ENCODE data around the gene CPT2. TPM values are rescaled to one million over a fixed set of nuclear protein-coding genes. Genes with fewer than 3 reads are reported as not detected.

The CPT2 gene
- total RNA-seq, 1 donor = 14.7 TPM

DNA sequence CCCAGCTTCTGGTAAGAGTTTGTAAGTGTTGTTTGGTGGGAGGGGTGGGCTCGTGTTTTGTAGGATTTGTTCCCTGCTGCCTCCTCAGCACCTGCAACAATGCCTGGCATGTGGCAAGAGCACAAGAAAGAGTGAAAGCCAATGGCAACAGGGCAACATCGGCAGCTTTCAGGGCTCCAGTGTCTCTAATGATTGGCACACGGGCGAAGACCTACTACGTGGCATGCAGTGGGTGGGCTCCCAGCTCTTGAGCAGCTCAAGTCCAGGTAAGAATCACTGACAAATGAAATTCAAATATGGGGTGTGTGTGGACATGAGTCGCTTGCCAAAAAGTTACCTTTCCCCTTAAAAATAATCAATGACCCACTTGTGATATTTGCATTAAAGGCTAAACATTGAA, 30.3 kb upstream of the CPT2 start:
- DNase-seq (ENCODE audit: low read depth) = no peak
- no peak for TF ChIP-seq CTCF (IDR thresholded peaks at IDR 0.05; ENCODE audit: insufficient read depth, low read length)
- no peak overlapping the region for H3K4me3 ChIP-seq (ENCODE audit: low read depth, low read length)

DNA sequence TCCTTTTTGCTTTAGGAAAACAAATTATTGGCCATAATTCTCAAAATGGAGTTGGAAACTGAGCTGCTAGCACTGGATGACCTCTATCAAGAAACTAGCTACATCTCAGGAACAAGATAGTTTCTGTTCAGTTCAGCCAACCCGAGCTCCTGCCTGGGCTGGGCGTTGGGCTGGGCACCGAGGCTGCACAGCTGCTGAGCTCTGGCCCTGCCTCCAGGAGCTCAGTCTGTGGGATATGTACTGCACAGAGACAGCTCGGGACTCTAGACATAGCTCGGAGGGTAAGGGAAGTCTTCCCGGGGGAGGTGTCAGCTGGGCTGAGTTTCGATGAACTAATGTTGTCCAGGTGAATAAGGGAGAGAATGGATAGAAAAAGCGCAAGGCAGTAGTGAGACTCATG, 29.7 kb upstream of the CPT2 start:
- no peak for DNase-seq (ENCODE audit: low read depth)
- no peak overlapping the region for H3K4me3 ChIP-seq (ENCODE audit: low read depth, low read length)
- no peak for TF ChIP-seq CTCF (IDR thresholded peaks at IDR 0.05; ENCODE audit: insufficient read depth, low read length)

DNA sequence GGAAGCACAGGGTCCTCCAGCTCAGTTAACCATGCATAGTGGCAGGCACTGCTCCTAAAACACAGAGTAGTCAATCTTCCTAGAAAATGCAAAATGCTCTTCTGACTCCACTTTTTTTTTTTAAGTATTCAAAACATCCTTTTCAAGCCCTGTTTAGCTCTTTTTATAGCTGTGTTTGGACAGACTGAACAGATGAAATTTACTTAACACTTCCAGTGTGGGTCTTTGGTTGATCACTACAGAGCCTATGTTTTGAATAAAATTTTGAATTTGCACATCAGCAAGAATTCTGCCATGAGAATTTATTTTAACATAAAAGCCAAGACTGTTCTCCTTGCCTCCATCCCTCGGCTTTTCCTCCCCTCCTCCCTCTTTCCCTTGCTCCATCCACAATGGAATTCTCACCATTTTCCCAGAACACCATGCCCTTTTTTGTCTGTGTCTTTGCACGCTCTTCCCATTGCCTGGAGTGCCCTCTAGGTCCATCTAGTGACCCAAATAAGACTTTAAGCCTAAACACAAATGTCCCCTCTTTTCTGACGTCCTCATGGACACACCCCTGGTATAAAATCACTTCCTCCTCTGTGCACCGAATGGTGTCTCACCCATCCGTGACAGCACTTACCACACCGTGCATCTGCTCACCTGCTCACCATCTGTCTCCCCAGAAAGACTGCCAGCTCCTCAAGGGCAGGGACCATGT, 24.0 kb upstream of the CPT2 start:
- TF ChIP-seq CTCF (IDR thresholded peaks at IDR 0.05; ENCODE audit: insufficient read depth, low read length) = peak; percentile 45
- no peak overlapping the region for H3K4me3 ChIP-seq (ENCODE audit: low read depth, low read length)
- peak; percentile 75 for DNase-seq (ENCODE audit: low read depth)

DNA sequence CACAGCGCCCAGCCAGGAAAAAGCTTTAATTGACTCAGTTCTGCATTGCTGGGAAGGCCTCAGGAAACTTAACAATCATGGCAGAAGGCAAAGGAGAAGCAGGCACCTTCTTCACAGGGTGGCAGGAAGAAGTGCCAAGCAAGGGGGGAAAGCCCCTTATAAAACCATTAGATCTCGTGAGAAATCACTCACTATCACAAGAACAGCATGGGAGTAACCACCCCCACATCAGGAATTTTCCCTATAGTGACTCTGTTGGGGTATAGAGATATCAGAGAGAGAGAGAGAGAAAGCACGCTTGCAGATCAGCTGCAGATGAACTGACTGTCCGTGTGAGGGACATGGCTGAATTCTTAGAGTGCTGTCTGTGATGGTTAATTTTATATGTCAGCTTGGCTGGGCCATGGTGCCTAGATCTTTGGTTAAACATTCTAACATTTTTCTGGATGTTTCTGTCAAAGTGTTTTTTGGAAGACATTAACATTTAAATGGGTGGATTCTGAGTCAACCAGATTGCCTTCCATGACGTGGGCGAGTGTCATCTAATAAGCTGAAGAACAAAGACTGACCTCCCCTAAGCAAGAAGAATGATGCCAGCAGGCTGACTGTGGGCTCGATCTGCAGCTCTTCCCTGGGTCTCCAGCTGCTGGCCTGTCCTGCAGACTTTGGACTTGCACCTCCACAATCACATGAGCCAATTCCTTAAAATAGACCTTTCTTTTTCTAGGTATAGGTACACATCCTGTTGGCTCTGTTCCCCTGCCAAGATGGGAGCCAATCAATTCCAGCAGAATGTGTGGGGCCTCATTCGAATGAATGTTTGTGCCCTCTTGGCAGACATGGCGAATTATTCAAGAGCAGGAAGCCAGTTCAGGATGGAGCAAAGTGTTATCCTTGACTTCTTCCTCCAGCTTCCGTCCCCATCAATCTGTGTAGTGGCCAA, 21.4 kb upstream of the CPT2 start:
- peak; percentile 91 for DNase-seq (ENCODE audit: low read depth)
- H3K4me3 ChIP-seq (ENCODE audit: low read depth, low read length) = no peak overlapping the region

DNA sequence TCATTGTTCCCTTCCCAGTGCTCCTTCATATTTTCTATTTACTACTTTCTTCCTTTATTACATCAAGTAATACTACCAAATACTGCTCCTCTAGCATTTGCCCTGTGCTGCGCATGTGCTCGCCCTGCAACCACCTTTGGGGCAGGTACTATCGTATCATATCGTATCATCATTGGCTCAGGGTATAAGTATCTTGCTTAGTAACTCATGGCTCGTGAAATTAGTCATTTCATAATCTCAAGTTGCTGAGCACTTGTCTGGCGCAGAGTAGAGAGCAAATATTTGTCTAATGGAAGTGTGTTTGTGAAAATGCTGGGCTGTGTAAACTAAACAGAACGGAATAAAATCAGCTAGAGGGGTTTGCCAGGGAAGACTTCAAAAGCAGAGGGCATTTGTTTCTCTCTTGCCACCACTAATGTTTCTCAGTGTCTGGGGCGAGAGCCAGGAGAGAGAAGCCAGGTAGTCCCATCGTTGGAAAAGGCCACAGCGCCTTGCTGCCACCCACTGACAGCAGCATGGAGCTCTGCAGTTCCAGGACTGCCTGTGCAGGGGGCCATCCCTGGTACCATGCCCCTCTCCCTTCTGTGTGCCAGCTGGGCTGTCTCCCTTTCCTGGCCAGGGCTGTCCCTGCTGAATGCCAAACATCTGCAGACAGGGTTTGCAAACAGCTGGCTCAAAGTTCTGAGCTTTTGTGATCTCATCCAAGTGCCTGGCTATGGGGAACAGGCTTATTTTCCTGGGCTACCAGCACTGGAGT, 20.0 kb upstream of the CPT2 start:
- peak; percentile 74 for DNase-seq (ENCODE audit: low read depth)
- TF ChIP-seq CTCF (IDR thresholded peaks at IDR 0.05; ENCODE audit: insufficient read depth, low read length) = peak; percentile 41
- no peak overlapping the region for H3K4me3 ChIP-seq (ENCODE audit: low read depth, low read length)

More for the DNA sequence above, 21.4 kb upstream of the CPT2 start:
- TF ChIP-seq CTCF (IDR thresholded peaks at IDR 0.05; ENCODE audit: insufficient read depth, low read length) = no peak

GRCh38 chr1:53180226-53180625, 16.4 kb upstream of the CPT2 start:
- TF ChIP-seq CTCF (IDR thresholded peaks at IDR 0.05; ENCODE audit: insufficient read depth, low read length) = no peak
- peak; percentile 86 for DNase-seq (ENCODE audit: low read depth)
- H3K4me3 ChIP-seq (ENCODE audit: low read depth, low read length) = no peak overlapping the region
